ENCODE data around the gene PLEKHA8.

DNA sequence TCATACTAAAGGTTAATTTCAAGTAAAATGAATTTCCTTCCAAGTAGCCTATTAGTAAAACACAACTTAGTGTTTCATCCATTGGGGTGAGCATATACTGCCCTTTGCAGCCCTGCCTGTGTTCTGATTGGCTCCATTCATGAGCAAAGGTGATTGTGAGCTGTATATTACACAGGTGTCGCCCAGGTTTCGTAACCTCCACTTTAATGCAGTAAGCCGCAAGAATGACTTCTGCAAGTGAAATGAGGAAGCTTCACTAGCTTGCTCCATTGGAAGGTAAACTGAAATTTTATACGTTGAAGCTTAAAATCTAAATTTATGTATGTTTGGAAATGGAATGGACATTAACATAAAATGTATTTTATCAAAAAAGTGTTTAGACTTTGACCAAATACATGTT lies 131.0 kb downstream of the PLEKHA8 start:
- TF ChIP-seq EP300 (IDR thresholded peaks at IDR 0.05) (no peak), POLR2A (IDR thresholded peaks at IDR 0.05) (no peak)

Data from tibial nerve (tissue), 3 donors.